ENCODE measurements around the gene UGT2B7. TPM values are rescaled to one million over a fixed set of nuclear protein-coding genes. Genes with fewer than 3 reads are reported as not detected.

The UGT2B7 gene
- total RNA-seq, 1 experiment from 2014 or later: not detected

DNA sequence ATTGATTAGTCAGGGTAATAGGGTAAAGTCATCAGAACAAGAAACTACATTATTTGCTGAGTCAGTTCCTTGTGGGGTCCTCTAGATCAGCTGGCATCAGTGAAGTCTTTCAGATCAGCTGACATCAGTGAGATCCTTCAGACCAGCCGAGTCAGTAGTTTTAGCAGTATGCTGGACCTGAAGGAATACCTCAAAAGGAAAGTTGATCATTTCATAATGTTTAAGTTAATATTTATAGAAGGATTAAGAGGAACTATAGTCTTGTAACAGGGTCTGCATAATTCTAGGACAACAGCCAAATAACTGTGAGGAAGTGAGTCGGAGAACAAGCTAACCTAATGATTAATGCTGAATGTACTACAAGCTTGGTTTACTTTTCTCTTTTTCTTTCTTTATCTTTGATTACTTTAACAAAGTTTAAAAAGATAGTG is 958 bp upstream of the UGT2B7 start:
- H3K9me3 ChIP-seq (ENCODE audit: control insufficient read depth, insufficient read depth, low read depth, low read length): no peaks in the 10 kb centered on the region
- H3K27me3 ChIP-seq (ENCODE audit: control insufficient read depth, insufficient read depth, low read length): no peaks in the 10 kb centered on the region
- no peak for TF ChIP-seq TCF7L2 (IDR thresholded peaks at IDR 0.05; ENCODE audit: low read depth, low read length)
- TF ChIP-seq SIN3A (IDR thresholded peaks at IDR 0.05; ENCODE audit: borderline replicate concordance, insufficient read depth, low read depth, low read length): no peak
- no peak for TF ChIP-seq POLR2AphosphoS5 (IDR thresholded peaks at IDR 0.05; ENCODE audit: low read depth, low read length)
- TF ChIP-seq, protein P1, sequence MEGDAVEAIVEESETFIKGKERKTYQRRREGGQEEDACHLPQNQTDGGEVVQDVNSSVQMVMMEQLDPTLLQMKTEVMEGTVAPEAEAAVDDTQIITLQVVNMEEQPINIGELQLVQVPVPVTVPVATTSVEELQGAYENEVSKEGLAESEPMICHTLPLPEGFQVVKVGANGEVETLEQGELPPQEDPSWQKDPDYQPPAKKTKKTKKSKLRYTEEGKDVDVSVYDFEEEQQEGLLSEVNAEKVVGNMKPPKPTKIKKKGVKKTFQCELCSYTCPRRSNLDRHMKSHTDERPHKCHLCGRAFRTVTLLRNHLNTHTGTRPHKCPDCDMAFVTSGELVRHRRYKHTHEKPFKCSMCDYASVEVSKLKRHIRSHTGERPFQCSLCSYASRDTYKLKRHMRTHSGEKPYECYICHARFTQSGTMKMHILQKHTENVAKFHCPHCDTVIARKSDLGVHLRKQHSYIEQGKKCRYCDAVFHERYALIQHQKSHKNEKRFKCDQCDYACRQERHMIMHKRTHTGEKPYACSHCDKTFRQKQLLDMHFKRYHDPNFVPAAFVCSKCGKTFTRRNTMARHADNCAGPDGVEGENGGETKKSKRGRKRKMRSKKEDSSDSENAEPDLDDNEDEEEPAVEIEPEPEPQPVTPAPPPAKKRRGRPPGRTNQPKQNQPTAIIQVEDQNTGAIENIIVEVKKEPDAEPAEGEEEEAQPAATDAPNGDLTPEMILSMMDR (IDR thresholded peaks at IDR 0.05): no peak
- POLR2A ChIA-PET: no interaction called here
- H3K27ac ChIP-seq (ENCODE audit: low read length): no peak overlapping the region
- H3K36me3 ChIP-seq (ENCODE audit: control insufficient read depth, insufficient read depth, low read length): no peaks in the 10 kb centered on the region
- intact Hi-C loops (cut with micrococcal nuclease; ENCODE audit: unreplicated experiment): no loop called here
- no peak for ATAC-seq
- no peaks in the 10 kb centered on the region for H3K4me1 ChIP-seq (ENCODE audit: control insufficient read depth, insufficient read depth, low read length)
- no peak overlapping the region for H3K4me3 ChIP-seq (ENCODE audit: low read depth in 2 of 2, low read length in 2 of 2)
- peak; percentile 69 for DNase-seq (ENCODE audit: low read depth, low spot score)
- BruUV-seq (replicated peaks): no TSS peak
- in situ Hi-C loops (cut with HindIII; ENCODE audit: low pct_unique_long_range_greater_than_20kb, low sequenced_read_pairs): no loop called here
- CTCF ChIA-PET: no interaction called here

GRCh38 chr4:69096810-69097209 is 536 bp downstream of the UGT2B7 start:
- BruUV-seq (replicated peaks): no TSS peak
- intact Hi-C loops (cut with micrococcal nuclease; ENCODE audit: unreplicated experiment): no loop called here

More at GRCh38 chr4:69096810-69097209, 536 bp downstream of the UGT2B7 start:
- Histone ChIP-seq H3K27me3 (ENCODE audit: control insufficient read depth, insufficient read depth, low read length) (no peaks in the 10 kb centered on the region), H3K4me3 (ENCODE audit: low read depth in 2 of 2, low read length in 2 of 2) (no peak overlapping the region), H3K36me3 (ENCODE audit: control insufficient read depth, insufficient read depth, low read length) (no peaks in the 10 kb centered on the region), H3K27ac (ENCODE audit: low read length) (no peak overlapping the region), H3K9me3 (ENCODE audit: control insufficient read depth, insufficient read depth, low read depth, low read length) (no peaks in the 10 kb centered on the region), H3K4me1 (ENCODE audit: control insufficient read depth, insufficient read depth, low read length) (no peaks in the 10 kb centered on the region)
- ATAC-seq (no peak), DNase-seq (ENCODE audit: low read depth, low spot score) (no peak)
- TF ChIP-seq SIN3A (IDR thresholded peaks at IDR 0.05; ENCODE audit: borderline replicate concordance, insufficient read depth, low read depth, low read length) (no peak), POLR2AphosphoS5 (IDR thresholded peaks at IDR 0.05; ENCODE audit: low read depth, low read length) (no peak), TCF7L2 (IDR thresholded peaks at IDR 0.05; ENCODE audit: low read depth, low read length) (no peak), REST (IDR thresholded peaks at IDR 0.05; ENCODE audit: insufficient read depth in 1 of 2, low read depth in 2 of 2, low read length in 1 of 2) (no peak)
- TF ChIP-seq, protein P1 (IDR thresholded peaks at IDR 0.05): no peak
- CTCF ChIA-PET: no interaction called here
- in situ Hi-C loops (cut with HindIII; ENCODE audit: low pct_unique_long_range_greater_than_20kb, low sequenced_read_pairs): no loop called here
- POLR2A ChIA-PET: no interaction called here
